NB4 (cell line): ENCODE measurements around the gene ZMYND8.

Source experiments
- CTCF ChIP-seq: IDR thresholded peaks from one replicate; pipeline ENCODE4 v1.5.1; 2012; ENCODE audit warnings: low read depth, low read length
- POLR2A ChIP-seq: IDR thresholded peaks from 2 replicates; pipeline ENCODE4 v1.6.1; 2011; ENCODE audit warnings: mild to moderate bottlenecking; ENCODE audit not compliant: insufficient read length; ENCODE audit errors: extremely low read depth

GRCh38 chr20:47188540-47188939 is 168.0 kb downstream of the ZMYND8 start:
- no peak for TF ChIP-seq CTCF
- TF ChIP-seq POLR2A = no peak
